IMR-90 (cell line): ENCODE data around the gene DNAH3. TPM values are rescaled to one million over a fixed set of nuclear protein-coding genes. Genes with fewer than 3 reads are reported as not detected.

Experiments
- ATAC-seq: fragments of 200-7000 bp; cut with Tn5 transposase; 2 replicates; pipeline ENCODE4 v1.9.1; 2020; ENCODE audit warnings: low read depth, mild to moderate bottlenecking, moderate library complexity
- BruUV-seq: library from RNA; stranded (reverse); fragments of 400-500 nt; replicated peaks from 2 replicates; lab custom pipeline; 2021; lab: Mats Ljungman, UMichigan
- CTCF ChIA-PET: fragments of 300-600 bp; formaldehyde crosslinking; extraction: SDS; loops from one replicate; lab custom pipeline; 2021; ENCODE audit warnings: antibody characterized with exemption; lab: Yijun Ruan, JAX
- POLR2A ChIA-PET: fragments of 300-600 bp; sonication (Branson Sonifier 250); formaldehyde crosslinking; loops from one replicate; lab custom pipeline; 2022; ENCODE audit warnings: antibody characterized with exemption; ENCODE audit not compliant: unreplicated experiment; lab: Charles Lee
- DNase-seq: peaks from one replicate; pipeline ENCODE4 v3.0.0; 2013
- H2AFZ ChIP-seq: replicated peaks from 2 replicates; pipeline ENCODE3; 2013; ENCODE audit warnings: low read length, mild to moderate bottlenecking; ENCODE audit not compliant: poor library complexity
- H2AK5ac ChIP-seq: 2 replicates; pipeline ENCODE4 v1.6.1; 2013; ENCODE audit warnings: low read depth, low read length, inconsistent platforms
- H2AK9ac ChIP-seq: replicated peaks from 2 replicates; pipeline ENCODE3; 2013; ENCODE audit warnings: mild to moderate bottlenecking, low read depth, low read length, moderate library complexity; ENCODE audit not compliant: poor library complexity
- H2BK120ac ChIP-seq: 2 replicates; pipeline ENCODE4 v1.6.1; 2013; ENCODE audit warnings: low read depth, low read length, inconsistent platforms
- H2BK15ac ChIP-seq: 3 replicates; pipeline ENCODE4 v1.6.1; 2013; ENCODE audit warnings: low read depth, low read length, inconsistent platforms
- H2BK20ac ChIP-seq: 2 replicates; pipeline ENCODE4 v1.6.1; 2013; ENCODE audit warnings: low read depth, mild to moderate bottlenecking, inconsistent platforms, low read length, moderate library complexity
- H2BK5ac ChIP-seq: 2 replicates; pipeline ENCODE4 v1.6.1; 2013; ENCODE audit warnings: mild to moderate bottlenecking, low read depth, low read length, inconsistent platforms; ENCODE audit not compliant: poor library complexity, severe bottlenecking
- H3K14ac ChIP-seq: replicated peaks from 2 replicates; pipeline ENCODE4 v1.6.1; 2013; ENCODE audit warnings: low read depth, low read length, inconsistent platforms
- H3K18ac ChIP-seq: 2 replicates; pipeline ENCODE4 v1.6.1; 2013; ENCODE audit warnings: low read depth, low read length, control low read depth
- H3K23ac ChIP-seq: 2 replicates; pipeline ENCODE4 v1.6.1; 2013; ENCODE audit warnings: low read depth, low read length, inconsistent platforms
- H3K27ac ChIP-seq: 2 replicates; pipeline ENCODE4 v1.5.1; 2013; ENCODE audit warnings: mild to moderate bottlenecking, control low read depth, low read length; ENCODE audit not compliant: insufficient read depth
- H3K27me3 ChIP-seq: 2 replicates; pipeline ENCODE4 v1.6.1; 2013; ENCODE audit warnings: low read length; ENCODE audit not compliant: control insufficient read depth, insufficient read depth
- H3K36me3 ChIP-seq: 2 replicates; pipeline ENCODE4 v1.6.1; 2013; ENCODE audit warnings: low read length, mixed read lengths; ENCODE audit not compliant: control insufficient read depth, insufficient read depth
- H3K4ac ChIP-seq: 2 replicates; pipeline ENCODE4 v1.6.1; 2013; ENCODE audit warnings: low read depth, low read length, inconsistent platforms
- H3K4me1 ChIP-seq: 2 replicates; pipeline ENCODE4 v1.6.1; 2013; ENCODE audit warnings: low read length, mixed read lengths; ENCODE audit not compliant: control insufficient read depth, insufficient read depth
- H3K4me2 ChIP-seq: 2 replicates; pipeline ENCODE4 v1.6.1; 2013; ENCODE audit warnings: low read depth, mild to moderate bottlenecking, control low read depth, low read length, moderate library complexity
- H3K4me3 ChIP-seq: 2 replicates; pipeline ENCODE4 v1.5.1; 2013; ENCODE audit warnings: low read depth, mild to moderate bottlenecking, control low read depth, low read length, moderate library complexity; ENCODE audit not compliant: insufficient read depth
- H3K56ac ChIP-seq: 2 replicates; pipeline ENCODE4 v1.6.1; 2013; ENCODE audit warnings: low read length, inconsistent platforms; ENCODE audit not compliant: insufficient read depth; ENCODE audit errors: extremely low read depth
- H3K79me1 ChIP-seq, 2 experiments: 2 replicates each; pipeline ENCODE4 v1.6.1; 2013; ENCODE audit warnings: low read length in 2 of 2, inconsistent platforms in 1 of 2, low read depth in 1 of 2
- H3K9ac ChIP-seq: 2 replicates; pipeline ENCODE4 v1.6.1; 2013; ENCODE audit warnings: low read depth, low read length, control low read depth
- H3K9me1 ChIP-seq: 2 replicates; pipeline ENCODE4 v1.6.1; 2013; ENCODE audit warnings: low read length, inconsistent platforms; ENCODE audit not compliant: insufficient read depth
- H3K9me3 ChIP-seq: 2 replicates; pipeline ENCODE4 v1.6.1; 2013; ENCODE audit warnings: low read length; ENCODE audit not compliant: control insufficient read depth, insufficient read depth
- H4K20me1 ChIP-seq: 2 replicates; pipeline ENCODE4 v1.6.1; 2013; ENCODE audit warnings: low read length, inconsistent platforms; ENCODE audit not compliant: insufficient read depth
- H4K5ac ChIP-seq: 2 replicates; pipeline ENCODE4 v1.6.1; 2013; ENCODE audit warnings: mild to moderate bottlenecking, low read depth, low read length, control low read depth
- H4K8ac ChIP-seq, 2 experiments: 2 replicates each; pipeline ENCODE4 v1.6.1; 2013; ENCODE audit warnings: low read depth in 2 of 2, low read length in 2 of 2, control low read depth in 1 of 2, inconsistent platforms in 1 of 2
- H4K91ac ChIP-seq: 2 replicates; pipeline ENCODE4 v1.6.1; 2013; ENCODE audit warnings: low read depth, low read length, inconsistent platforms; ENCODE audit not compliant: insufficient read depth
- RAD21 ChIP-seq: IDR thresholded peaks from 2 replicates; pipeline ENCODE4 v1.6.1; 2012; ENCODE audit warnings: low read length, improper control_type of control experiment
- WGBS, 2 experiments: methylation state at CpG; one replicate each; pipeline versions ENCODE4 v1.1.5 to v1.1.7; 2013; ENCODE audit warnings: missing lambda C conversion rate in 2 of 2; ENCODE audit not compliant: insufficient read length in 1 of 2; ENCODE audit errors: extremely low coverage in 2 of 2; 5-methylcytosine and 5-hydroxymethylcytosine counted together
- dilution Hi-C: fragments of 300-500 bp; cut with HindIII; formaldehyde crosslinking; loops from one replicate; pipeline ENCODE4 v1.14.3; 2018; ENCODE audit warnings: low sequenced_read_pairs; ENCODE audit not compliant: unreplicated experiment
- in situ Hi-C: fragments of 300-500 bp; cut with MboI; formaldehyde crosslinking; loops from 3 replicates; pipeline ENCODE4 v1.14.3; 2019; ENCODE audit warnings: low sequenced_read_pairs, inconsistent platforms, mixed read lengths
- intact Hi-C: fragments of 100-400 bp; cut with micrococcal nuclease; formaldehyde crosslinking; loops from 2 replicates; pipeline ENCODE4 v1.10.0; 2022
- polyA plus RNA-seq, 3 experiments: library from polyadenylated mRNA; depleted of rRNA; stranded (reverse); fragments of >200 nt; gene quantifications; 2 replicates each; pipeline ENCODE4 v1.2.3, GENCODE V29; 2012; ENCODE audit warnings: low replicate concordance in 1 of 3
- total RNA-seq: library from RNA; depleted of rRNA; stranded (reverse); fragments of >200 nt; gene quantifications from 2 replicates; pipeline ENCODE4 v1.2.3, GENCODE V29; 2012
- TF ChIP-seq, protein P1 (sequence below): conservative IDR thresholded peaks from 2 replicates; pipeline ENCODE4 v1.5.1; 2012; ENCODE audit warnings: mild to moderate bottlenecking, low read depth, low read length, improper control_type of control experiment

Gene DNAH3
- total and polyA plus RNA-seq, 2 of the 4 experiments (the other 2 are of a cell fraction), result not detected

DNA sequence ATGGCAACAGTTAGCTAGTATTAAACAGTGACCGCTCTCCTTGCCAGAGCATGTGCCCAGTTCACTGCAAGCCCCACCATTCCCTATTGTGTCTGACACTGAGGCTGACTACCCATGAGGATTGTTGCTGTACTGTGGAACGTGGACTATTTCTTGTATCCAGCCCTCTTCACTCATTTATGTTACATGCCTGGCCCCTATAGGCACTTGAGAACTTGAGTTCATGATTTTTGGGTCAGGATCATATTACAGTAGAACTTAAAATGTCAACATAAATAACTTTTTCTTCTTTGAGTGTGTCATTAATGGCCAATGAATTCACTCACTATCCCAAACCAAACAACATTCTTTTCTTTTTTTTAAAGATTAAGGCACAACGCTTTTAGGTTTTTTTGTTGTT is 194.3 kb downstream of the DNAH3 start:
- Histone ChIP-seq H4K8ac (no peak overlapping the region), H3K36me3 (no peaks in the 10 kb centered on the region), H4K5ac (no peak overlapping the region), H3K9me1 (no peaks in the 10 kb centered on the region), H3K79me1 (no peaks in the 10 kb centered on the region), H3K56ac (no peak overlapping the region), H2BK15ac (no peak overlapping the region), H3K14ac (no peak overlapping the region), H3K4ac (no peak overlapping the region), H4K20me1 (no peaks in the 10 kb centered on the region), H3K27me3 (no peaks in the 10 kb centered on the region), H3K4me1 (peaks cover 2% of the 10 kb centered on the region; the same call in 1 of the 2 replicates), H2BK5ac (no peak overlapping the region), H3K23ac (no peak overlapping the region), H2AK5ac (no peak overlapping the region), H3K18ac (no peak overlapping the region), H2BK20ac (no peak overlapping the region), H2AFZ (no peak overlapping the region), H3K4me3 (no peak overlapping the region), H4K91ac (no peak overlapping the region), H3K9ac (no peak overlapping the region), H3K4me2 (no peak overlapping the region), H2BK120ac (no peak overlapping the region), H3K27ac (no peak overlapping the region), H2AK9ac (no peak overlapping the region), H3K9me3 (no peaks in the 10 kb centered on the region)
- DNase-seq (peak; percentile 45), ATAC-seq (peak; percentile 68)
- POLR2A ChIA-PET, result no interaction called here
- intact Hi-C loops, result loop anchor here (1.0 kb wide), 1 partner anchor 106 kb away; no protein-coding TSS in a partner anchor
- no TSS peak for BruUV-seq
- peak; percentile 32; the same call in 1 of the 2 replicates for TF ChIP-seq RAD21
- TF ChIP-seq, protein P1, sequence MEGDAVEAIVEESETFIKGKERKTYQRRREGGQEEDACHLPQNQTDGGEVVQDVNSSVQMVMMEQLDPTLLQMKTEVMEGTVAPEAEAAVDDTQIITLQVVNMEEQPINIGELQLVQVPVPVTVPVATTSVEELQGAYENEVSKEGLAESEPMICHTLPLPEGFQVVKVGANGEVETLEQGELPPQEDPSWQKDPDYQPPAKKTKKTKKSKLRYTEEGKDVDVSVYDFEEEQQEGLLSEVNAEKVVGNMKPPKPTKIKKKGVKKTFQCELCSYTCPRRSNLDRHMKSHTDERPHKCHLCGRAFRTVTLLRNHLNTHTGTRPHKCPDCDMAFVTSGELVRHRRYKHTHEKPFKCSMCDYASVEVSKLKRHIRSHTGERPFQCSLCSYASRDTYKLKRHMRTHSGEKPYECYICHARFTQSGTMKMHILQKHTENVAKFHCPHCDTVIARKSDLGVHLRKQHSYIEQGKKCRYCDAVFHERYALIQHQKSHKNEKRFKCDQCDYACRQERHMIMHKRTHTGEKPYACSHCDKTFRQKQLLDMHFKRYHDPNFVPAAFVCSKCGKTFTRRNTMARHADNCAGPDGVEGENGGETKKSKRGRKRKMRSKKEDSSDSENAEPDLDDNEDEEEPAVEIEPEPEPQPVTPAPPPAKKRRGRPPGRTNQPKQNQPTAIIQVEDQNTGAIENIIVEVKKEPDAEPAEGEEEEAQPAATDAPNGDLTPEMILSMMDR, result no peak; the same call in 1 of the 2 replicates
- in situ Hi-C loops, result no loop called here
- CTCF ChIA-PET, result no interaction called here
- dilution Hi-C loops, result no loop called here
- WGBS, 2 experiments, result no CpG with 5 or more reads among the region's 3 CpGs
